GM12878 (cell line): ENCODE measurements around the gene PAXX.

Experiments
- ATF2 ChIP-seq: IDR thresholded peaks from 2 replicates; pipeline ENCODE4 v1.6.1; 2012; ENCODE audit warnings: low read length, inconsistent platforms
- ESRRA ChIP-seq: IDR thresholded peaks from 2 replicates; pipeline ENCODE4 v1.6.1; 2012; ENCODE audit warnings: mild to moderate bottlenecking, low read length, improper control_type of control experiment
- POLR2A ChIP-seq: IDR thresholded peaks from 2 replicates; pipeline ENCODE4 v1.6.1; 2011; ENCODE audit warnings: low read depth, mild to moderate bottlenecking, low read length
- POLR2AphosphoS2 ChIP-seq: IDR thresholded peaks from 2 replicates; pipeline ENCODE4 v1.6.1; 2011; ENCODE audit warnings: low read depth, mild to moderate bottlenecking, low read length, improper control_type of control experiment, moderate library complexity
- RAD21 ChIP-seq: IDR thresholded peaks from 2 replicates; pipeline ENCODE4 v1.6.1; 2011; ENCODE audit warnings: mild to moderate bottlenecking, low read depth, low read length, moderate library complexity; ENCODE audit not compliant: insufficient read depth
- STAT1 ChIP-seq: fragments of 450-650 bp; conservative IDR thresholded peaks from 2 replicates; pipeline ENCODE4 v1.6.1; 2014; ENCODE audit warnings: antibody characterized with exemption, mild to moderate bottlenecking
- ZNF622 ChIP-seq: fragments of 450-650 bp; IDR thresholded peaks from 2 replicates; pipeline ENCODE4 v1.6.1; 2017; ENCODE audit warnings: mild to moderate bottlenecking, inconsistent platforms
- TF ChIP-seq, protein P1 (sequence below), 3 experiments: IDR thresholded peaks in 2 of 3; conservative IDR thresholded peaks in 1 of 3; 2 replicates each; pipeline ENCODE4 v1.5.1; 2011; ENCODE audit warnings: low read depth in 3 of 3, low read length in 3 of 3, mild to moderate bottlenecking in 3 of 3, control low read depth in 2 of 3, moderate library complexity in 2 of 3, inconsistent platforms in 1 of 3, mixed read lengths in 1 of 3; ENCODE audit not compliant: control insufficient read depth in 2 of 3, insufficient read depth in 1 of 3; ENCODE audit errors: extremely low read depth in 1 of 3

GRCh38 chr9:136947955-136948510 lies 44.2 kb upstream of the PAXX start:
- no peak for TF ChIP-seq POLR2AphosphoS2
- TF ChIP-seq ATF2 = no peak
- peak; percentile 65 for TF ChIP-seq RAD21
- TF ChIP-seq, protein P1, sequence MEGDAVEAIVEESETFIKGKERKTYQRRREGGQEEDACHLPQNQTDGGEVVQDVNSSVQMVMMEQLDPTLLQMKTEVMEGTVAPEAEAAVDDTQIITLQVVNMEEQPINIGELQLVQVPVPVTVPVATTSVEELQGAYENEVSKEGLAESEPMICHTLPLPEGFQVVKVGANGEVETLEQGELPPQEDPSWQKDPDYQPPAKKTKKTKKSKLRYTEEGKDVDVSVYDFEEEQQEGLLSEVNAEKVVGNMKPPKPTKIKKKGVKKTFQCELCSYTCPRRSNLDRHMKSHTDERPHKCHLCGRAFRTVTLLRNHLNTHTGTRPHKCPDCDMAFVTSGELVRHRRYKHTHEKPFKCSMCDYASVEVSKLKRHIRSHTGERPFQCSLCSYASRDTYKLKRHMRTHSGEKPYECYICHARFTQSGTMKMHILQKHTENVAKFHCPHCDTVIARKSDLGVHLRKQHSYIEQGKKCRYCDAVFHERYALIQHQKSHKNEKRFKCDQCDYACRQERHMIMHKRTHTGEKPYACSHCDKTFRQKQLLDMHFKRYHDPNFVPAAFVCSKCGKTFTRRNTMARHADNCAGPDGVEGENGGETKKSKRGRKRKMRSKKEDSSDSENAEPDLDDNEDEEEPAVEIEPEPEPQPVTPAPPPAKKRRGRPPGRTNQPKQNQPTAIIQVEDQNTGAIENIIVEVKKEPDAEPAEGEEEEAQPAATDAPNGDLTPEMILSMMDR (IDR thresholded peaks at IDR 0.05 in 2 of 3, conservative IDR thresholded peaks at IDR 0.05 in 1 of 3; ENCODE audit: control insufficient read depth in 2 of 3, extremely low read depth in 1 of 3, insufficient read depth in 1 of 3, low read depth in 3 of 3, low read length in 3 of 3) = peak; percentile 56 to 75 (median 65)
- TF ChIP-seq STAT1 = no peak
- TF ChIP-seq ESRRA = no peak
- TF ChIP-seq ZNF622 = no peak
- no peak for TF ChIP-seq POLR2A
